ENCODE data around the gene IPMK.

DNA sequence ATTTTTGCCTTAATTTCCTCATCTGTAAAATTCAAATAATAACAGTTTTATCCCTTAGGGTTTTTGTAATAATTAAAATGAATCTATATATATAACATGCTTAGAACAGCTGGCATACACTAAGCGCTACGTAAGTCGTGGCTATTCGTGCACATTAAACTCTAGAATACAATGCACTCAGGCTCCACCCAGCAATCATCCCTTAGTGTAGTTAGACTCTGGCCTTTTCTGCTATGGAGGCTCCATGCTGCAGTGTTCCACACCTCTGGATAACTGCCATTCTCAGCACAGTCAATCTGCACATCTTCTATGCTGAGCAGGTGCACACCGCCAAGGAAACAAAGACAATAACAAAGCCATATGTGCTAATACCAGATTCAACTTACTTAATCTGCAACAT, 92.9 kb downstream of the IPMK start:
- TF ChIP-seq TAF7 (tag; IDR thresholded peaks at IDR 0.05) (no peak), MEF2A (IDR thresholded peaks at IDR 0.05; ENCODE audit: control insufficient read depth, low read depth, low read length) (no peak), TAF15 (IDR thresholded peaks at IDR 0.05; ENCODE audit: low read depth, low read length) (no peak), FOS (IDR thresholded peaks at IDR 0.05; ENCODE audit: extremely low read depth, insufficient read length) (no peak), FOXK2 (conservative IDR thresholded peaks at IDR 0.05 in 1 of 2, IDR thresholded peaks at IDR 0.05 in 1 of 2; ENCODE audit: low read depth in 2 of 2) (no peak), ILK (tag; IDR thresholded peaks at IDR 0.05; ENCODE audit: borderline replicate concordance, low read depth) (no peak), E2F3 (CRISPR knock-in tag; IDR thresholded peaks at IDR 0.05) (no peak), ESRRB (CRISPR knock-in tag; IDR thresholded peaks at IDR 0.05; ENCODE audit: borderline replicate concordance) (no peak)
- TF ChIP-seq, protein P1, sequence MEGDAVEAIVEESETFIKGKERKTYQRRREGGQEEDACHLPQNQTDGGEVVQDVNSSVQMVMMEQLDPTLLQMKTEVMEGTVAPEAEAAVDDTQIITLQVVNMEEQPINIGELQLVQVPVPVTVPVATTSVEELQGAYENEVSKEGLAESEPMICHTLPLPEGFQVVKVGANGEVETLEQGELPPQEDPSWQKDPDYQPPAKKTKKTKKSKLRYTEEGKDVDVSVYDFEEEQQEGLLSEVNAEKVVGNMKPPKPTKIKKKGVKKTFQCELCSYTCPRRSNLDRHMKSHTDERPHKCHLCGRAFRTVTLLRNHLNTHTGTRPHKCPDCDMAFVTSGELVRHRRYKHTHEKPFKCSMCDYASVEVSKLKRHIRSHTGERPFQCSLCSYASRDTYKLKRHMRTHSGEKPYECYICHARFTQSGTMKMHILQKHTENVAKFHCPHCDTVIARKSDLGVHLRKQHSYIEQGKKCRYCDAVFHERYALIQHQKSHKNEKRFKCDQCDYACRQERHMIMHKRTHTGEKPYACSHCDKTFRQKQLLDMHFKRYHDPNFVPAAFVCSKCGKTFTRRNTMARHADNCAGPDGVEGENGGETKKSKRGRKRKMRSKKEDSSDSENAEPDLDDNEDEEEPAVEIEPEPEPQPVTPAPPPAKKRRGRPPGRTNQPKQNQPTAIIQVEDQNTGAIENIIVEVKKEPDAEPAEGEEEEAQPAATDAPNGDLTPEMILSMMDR (IDR thresholded peaks at IDR 0.05 in 2 of 3, conservative IDR thresholded peaks at IDR 0.05 in 1 of 3; ENCODE audit: insufficient read depth in 2 of 3, low read depth in 1 of 3, low read length in 3 of 3) = no peak
- TF ChIP-seq, protein P2, sequence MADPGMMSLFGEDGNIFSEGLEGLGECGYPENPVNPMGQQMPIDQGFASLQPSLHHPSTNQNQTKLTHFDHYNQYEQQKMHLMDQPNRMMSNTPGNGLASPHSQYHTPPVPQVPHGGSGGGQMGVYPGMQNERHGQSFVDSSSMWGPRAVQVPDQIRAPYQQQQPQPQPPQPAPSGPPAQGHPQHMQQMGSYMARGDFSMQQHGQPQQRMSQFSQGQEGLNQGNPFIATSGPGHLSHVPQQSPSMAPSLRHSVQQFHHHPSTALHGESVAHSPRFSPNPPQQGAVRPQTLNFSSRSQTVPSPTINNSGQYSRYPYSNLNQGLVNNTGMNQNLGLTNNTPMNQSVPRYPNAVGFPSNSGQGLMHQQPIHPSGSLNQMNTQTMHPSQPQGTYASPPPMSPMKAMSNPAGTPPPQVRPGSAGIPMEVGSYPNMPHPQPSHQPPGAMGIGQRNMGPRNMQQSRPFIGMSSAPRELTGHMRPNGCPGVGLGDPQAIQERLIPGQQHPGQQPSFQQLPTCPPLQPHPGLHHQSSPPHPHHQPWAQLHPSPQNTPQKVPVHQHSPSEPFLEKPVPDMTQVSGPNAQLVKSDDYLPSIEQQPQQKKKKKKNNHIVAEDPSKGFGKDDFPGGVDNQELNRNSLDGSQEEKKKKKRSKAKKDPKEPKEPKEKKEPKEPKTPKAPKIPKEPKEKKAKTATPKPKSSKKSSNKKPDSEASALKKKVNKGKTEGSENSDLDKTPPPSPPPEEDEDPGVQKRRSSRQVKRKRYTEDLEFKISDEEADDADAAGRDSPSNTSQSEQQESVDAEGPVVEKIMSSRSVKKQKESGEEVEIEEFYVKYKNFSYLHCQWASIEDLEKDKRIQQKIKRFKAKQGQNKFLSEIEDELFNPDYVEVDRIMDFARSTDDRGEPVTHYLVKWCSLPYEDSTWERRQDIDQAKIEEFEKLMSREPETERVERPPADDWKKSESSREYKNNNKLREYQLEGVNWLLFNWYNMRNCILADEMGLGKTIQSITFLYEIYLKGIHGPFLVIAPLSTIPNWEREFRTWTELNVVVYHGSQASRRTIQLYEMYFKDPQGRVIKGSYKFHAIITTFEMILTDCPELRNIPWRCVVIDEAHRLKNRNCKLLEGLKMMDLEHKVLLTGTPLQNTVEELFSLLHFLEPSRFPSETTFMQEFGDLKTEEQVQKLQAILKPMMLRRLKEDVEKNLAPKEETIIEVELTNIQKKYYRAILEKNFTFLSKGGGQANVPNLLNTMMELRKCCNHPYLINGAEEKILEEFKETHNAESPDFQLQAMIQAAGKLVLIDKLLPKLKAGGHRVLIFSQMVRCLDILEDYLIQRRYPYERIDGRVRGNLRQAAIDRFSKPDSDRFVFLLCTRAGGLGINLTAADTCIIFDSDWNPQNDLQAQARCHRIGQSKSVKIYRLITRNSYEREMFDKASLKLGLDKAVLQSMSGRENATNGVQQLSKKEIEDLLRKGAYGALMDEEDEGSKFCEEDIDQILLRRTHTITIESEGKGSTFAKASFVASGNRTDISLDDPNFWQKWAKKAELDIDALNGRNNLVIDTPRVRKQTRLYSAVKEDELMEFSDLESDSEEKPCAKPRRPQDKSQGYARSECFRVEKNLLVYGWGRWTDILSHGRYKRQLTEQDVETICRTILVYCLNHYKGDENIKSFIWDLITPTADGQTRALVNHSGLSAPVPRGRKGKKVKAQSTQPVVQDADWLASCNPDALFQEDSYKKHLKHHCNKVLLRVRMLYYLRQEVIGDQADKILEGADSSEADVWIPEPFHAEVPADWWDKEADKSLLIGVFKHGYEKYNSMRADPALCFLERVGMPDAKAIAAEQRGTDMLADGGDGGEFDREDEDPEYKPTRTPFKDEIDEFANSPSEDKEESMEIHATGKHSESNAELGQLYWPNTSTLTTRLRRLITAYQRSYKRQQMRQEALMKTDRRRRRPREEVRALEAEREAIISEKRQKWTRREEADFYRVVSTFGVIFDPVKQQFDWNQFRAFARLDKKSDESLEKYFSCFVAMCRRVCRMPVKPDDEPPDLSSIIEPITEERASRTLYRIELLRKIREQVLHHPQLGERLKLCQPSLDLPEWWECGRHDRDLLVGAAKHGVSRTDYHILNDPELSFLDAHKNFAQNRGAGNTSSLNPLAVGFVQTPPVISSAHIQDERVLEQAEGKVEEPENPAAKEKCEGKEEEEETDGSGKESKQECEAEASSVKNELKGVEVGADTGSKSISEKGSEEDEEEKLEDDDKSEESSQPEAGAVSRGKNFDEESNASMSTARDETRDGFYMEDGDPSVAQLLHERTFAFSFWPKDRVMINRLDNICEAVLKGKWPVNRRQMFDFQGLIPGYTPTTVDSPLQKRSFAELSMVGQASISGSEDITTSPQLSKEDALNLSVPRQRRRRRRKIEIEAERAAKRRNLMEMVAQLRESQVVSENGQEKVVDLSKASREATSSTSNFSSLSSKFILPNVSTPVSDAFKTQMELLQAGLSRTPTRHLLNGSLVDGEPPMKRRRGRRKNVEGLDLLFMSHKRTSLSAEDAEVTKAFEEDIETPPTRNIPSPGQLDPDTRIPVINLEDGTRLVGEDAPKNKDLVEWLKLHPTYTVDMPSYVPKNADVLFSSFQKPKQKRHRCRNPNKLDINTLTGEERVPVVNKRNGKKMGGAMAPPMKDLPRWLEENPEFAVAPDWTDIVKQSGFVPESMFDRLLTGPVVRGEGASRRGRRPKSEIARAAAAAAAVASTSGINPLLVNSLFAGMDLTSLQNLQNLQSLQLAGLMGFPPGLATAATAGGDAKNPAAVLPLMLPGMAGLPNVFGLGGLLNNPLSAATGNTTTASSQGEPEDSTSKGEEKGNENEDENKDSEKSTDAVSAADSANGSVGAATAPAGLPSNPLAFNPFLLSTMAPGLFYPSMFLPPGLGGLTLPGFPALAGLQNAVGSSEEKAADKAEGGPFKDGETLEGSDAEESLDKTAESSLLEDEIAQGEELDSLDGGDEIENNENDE (IDR thresholded peaks at IDR 0.05; ENCODE audit: low read depth, low read length) = no peak
